HEK293 (cell line): ENCODE data around the gene MDN1.
A peak's percentile ranks its signal among the peaks of the same experiment; 100 is the strongest.

Experiments
- HOXA7 ChIP-seq: sonication (generic); formaldehyde crosslinking; IDR thresholded peaks from 2 replicates; pipeline ENCODE4 v1.8.1; 2022; ENCODE audit warnings: missing genetic modification reagents, borderline replicate concordance
- TRIM28 ChIP-seq: IDR thresholded peaks from 2 replicates; pipeline ENCODE4 v1.6.1; 2011; ENCODE audit warnings: low read length, control low read depth, borderline replicate concordance
- ZNF157 ChIP-seq: fragments of 450-650 bp; formaldehyde crosslinking; IDR thresholded peaks from 2 replicates; pipeline ENCODE4 v1.5.1; 2016; ENCODE audit warnings: missing biosample characterization, missing genetic modification characterization
- ZNF18 ChIP-seq: fragments of 450-650 bp; formaldehyde crosslinking; IDR thresholded peaks from 2 replicates; pipeline ENCODE4 v1.5.1; 2016; ENCODE audit warnings: missing biosample characterization, missing genetic modification characterization
- ZNF248 ChIP-seq: fragments of 450-650 bp; formaldehyde crosslinking; IDR thresholded peaks from 2 replicates; pipeline ENCODE4 v1.5.1; 2017; ENCODE audit warnings: missing biosample characterization, missing genetic modification characterization
- ZNF324 ChIP-seq: fragments of 450-650 bp; formaldehyde crosslinking; IDR thresholded peaks from 2 replicates; pipeline ENCODE4 v1.5.1; 2016; ENCODE audit warnings: missing biosample characterization, missing genetic modification characterization
- ZNF341 ChIP-seq: fragments of 450-650 bp; formaldehyde crosslinking; IDR thresholded peaks from 2 replicates; pipeline ENCODE4; 2016; ENCODE audit warnings: low read depth, missing biosample characterization, missing genetic modification characterization
- ZNF391 ChIP-seq: fragments of 450-650 bp; formaldehyde crosslinking; IDR thresholded peaks from 2 replicates; pipeline ENCODE4 v1.5.1; 2016; ENCODE audit warnings: low read depth, missing biosample characterization, missing genetic modification characterization, borderline replicate concordance
- ZNF426 ChIP-seq: fragments of 450-650 bp; formaldehyde crosslinking; IDR thresholded peaks from 2 replicates; pipeline ENCODE4 v1.5.1; 2017; ENCODE audit warnings: missing biosample characterization, missing genetic modification characterization, mild to moderate bottlenecking, inconsistent platforms, moderate library complexity
- ZNF449 ChIP-seq: fragments of 450-650 bp; formaldehyde crosslinking; IDR thresholded peaks from 2 replicates; pipeline ENCODE4 v1.5.1; 2017; ENCODE audit warnings: missing biosample characterization, mild to moderate bottlenecking, missing genetic modification characterization, moderate library complexity
- ZNF473 ChIP-seq: fragments of 450-650 bp; formaldehyde crosslinking; IDR thresholded peaks from 2 replicates; pipeline ENCODE4 v1.5.1; 2017; ENCODE audit warnings: missing biosample characterization, missing genetic modification characterization
- ZNF521 ChIP-seq: fragments of 450-650 bp; formaldehyde crosslinking; IDR thresholded peaks from 2 replicates; pipeline ENCODE4 v1.5.1; 2017; ENCODE audit warnings: missing biosample characterization, mild to moderate bottlenecking, missing genetic modification characterization
- ZNF585B ChIP-seq: fragments of 450-650 bp; formaldehyde crosslinking; IDR thresholded peaks from 2 replicates; pipeline ENCODE4 v1.5.1; 2016; ENCODE audit warnings: missing biosample characterization, missing genetic modification characterization
- ZNF623 ChIP-seq: fragments of 450-650 bp; formaldehyde crosslinking; IDR thresholded peaks from 2 replicates; pipeline ENCODE4 v1.5.1; 2016; ENCODE audit warnings: missing biosample characterization, missing genetic modification characterization
- ZNF658 ChIP-seq: fragments of 450-650 bp; formaldehyde crosslinking; IDR thresholded peaks from 2 replicates; pipeline ENCODE4; 2016; ENCODE audit warnings: missing biosample characterization, missing genetic modification characterization
- ZNF707 ChIP-seq: fragments of 450-650 bp; formaldehyde crosslinking; IDR thresholded peaks from 2 replicates; pipeline ENCODE4 v1.5.1; 2016; ENCODE audit warnings: missing biosample characterization, missing genetic modification characterization
- ZNF768 ChIP-seq: fragments of 450-650 bp; formaldehyde crosslinking; IDR thresholded peaks from 2 replicates; pipeline ENCODE4 v1.5.1; 2018; ENCODE audit warnings: missing biosample characterization, mild to moderate bottlenecking, missing genetic modification characterization
- ZNF791 ChIP-seq: fragments of 450-650 bp; formaldehyde crosslinking; IDR thresholded peaks from 2 replicates; pipeline ENCODE4 v1.5.1; 2016; ENCODE audit warnings: missing biosample characterization, missing genetic modification characterization
- ZSCAN16 ChIP-seq: fragments of 450-650 bp; formaldehyde crosslinking; IDR thresholded peaks from 2 replicates; pipeline ENCODE4 v1.5.1; 2016; ENCODE audit warnings: missing biosample characterization, missing genetic modification characterization
- TF ChIP-seq, protein P1 (sequence below): fragments of 450-650 bp; formaldehyde crosslinking; IDR thresholded peaks from 2 replicates; pipeline ENCODE4 v1.5.1; 2016; ENCODE audit warnings: missing biosample characterization, missing genetic modification characterization
- TF ChIP-seq, protein P2 (sequence below): fragments of 450-650 bp; formaldehyde crosslinking; IDR thresholded peaks from 2 replicates; pipeline ENCODE4 v1.5.1; 2017; ENCODE audit warnings: missing biosample characterization, missing genetic modification characterization
- TF ChIP-seq, protein P3 (sequence below): fragments of 450-650 bp; formaldehyde crosslinking; IDR thresholded peaks from 2 replicates; pipeline ENCODE4 v1.5.1; 2016; ENCODE audit warnings: missing biosample characterization, missing genetic modification characterization
- TF ChIP-seq, protein P4 (sequence below): fragments of 450-650 bp; formaldehyde crosslinking; IDR thresholded peaks from 2 replicates; pipeline ENCODE4 v1.5.1; 2016; ENCODE audit warnings: missing biosample characterization, missing genetic modification characterization
- TF ChIP-seq, protein P5 (sequence below): fragments of 450-650 bp; formaldehyde crosslinking; IDR thresholded peaks from 2 replicates; pipeline ENCODE4 v1.5.1; 2017; ENCODE audit warnings: missing biosample characterization, missing genetic modification characterization

MDN1 gene

DNA sequence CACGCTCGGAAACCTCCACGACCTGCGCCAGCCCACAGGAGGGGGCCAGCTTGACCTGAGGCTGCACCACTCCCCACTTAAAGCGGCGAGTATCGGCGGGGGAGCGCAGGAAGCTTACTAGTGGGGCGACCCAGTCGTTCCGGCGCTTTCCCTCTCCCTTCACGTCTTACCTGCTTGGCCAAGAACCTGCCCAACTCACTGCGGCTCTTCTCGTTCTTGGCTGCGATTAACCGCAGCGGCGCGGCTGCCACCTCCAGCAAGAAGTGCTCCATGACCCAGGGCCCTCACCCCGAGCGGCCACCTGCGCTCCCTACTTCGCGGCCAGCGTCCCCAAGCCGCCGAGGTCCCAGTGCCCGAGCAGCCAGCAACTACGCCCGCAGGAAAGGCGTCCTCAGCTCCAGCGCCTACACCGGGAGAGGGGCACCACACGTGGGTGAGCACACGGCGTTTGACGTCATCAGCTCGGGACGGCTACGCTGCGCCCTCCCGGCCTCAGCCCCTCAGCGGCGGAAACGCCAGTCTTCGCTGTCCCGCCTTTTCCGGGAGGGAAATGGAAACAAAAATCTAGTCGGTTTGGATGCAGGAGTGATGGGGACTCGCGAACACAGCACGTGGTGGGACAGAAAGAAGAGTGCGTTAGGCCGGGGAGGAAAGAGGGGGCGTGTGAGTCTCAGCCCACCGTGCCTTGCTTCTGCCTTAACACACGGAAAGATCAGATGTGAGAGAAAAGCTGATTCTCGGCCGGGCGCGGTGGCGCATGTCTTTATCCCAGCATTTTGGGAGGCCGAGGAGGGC is at the start of gene MDN1 (continued):
- TF ChIP-seq ZNF658 (tag by site-specific recombination) (no peak), ZNF449 (tag by site-specific recombination) (no peak), ZNF473 (no peak), ZNF391 (tag by site-specific recombination) (no peak), ZNF623 (no peak), TRIM28 (peak; percentile 53; the same call in 1 of the 2 replicates), ZNF248 (tag by site-specific recombination) (no peak), ZNF324 (tag by site-specific recombination) (peak; percentile 18; the same call in 1 of the 2 replicates), ZNF707 (tag by site-specific recombination) (no peak), ZNF157 (tag by site-specific recombination) (no peak), ZNF768 (tag by site-specific recombination) (no peak), ZSCAN16 (no peak), ZNF341 (tag by site-specific recombination) (peak; percentile 72), ZNF791 (tag by site-specific recombination) (no peak), ZNF426 (tag by site-specific recombination) (no peak), ZNF18 (tag by site-specific recombination) (0 out of 2 replicates have a peak, but pooled peaks have one; percentile 25), HOXA7 (no peak), ZNF585B (tag by site-specific recombination) (no peak), ZNF521 (tag by site-specific recombination) (no peak)
- TF ChIP-seq, protein P1, sequence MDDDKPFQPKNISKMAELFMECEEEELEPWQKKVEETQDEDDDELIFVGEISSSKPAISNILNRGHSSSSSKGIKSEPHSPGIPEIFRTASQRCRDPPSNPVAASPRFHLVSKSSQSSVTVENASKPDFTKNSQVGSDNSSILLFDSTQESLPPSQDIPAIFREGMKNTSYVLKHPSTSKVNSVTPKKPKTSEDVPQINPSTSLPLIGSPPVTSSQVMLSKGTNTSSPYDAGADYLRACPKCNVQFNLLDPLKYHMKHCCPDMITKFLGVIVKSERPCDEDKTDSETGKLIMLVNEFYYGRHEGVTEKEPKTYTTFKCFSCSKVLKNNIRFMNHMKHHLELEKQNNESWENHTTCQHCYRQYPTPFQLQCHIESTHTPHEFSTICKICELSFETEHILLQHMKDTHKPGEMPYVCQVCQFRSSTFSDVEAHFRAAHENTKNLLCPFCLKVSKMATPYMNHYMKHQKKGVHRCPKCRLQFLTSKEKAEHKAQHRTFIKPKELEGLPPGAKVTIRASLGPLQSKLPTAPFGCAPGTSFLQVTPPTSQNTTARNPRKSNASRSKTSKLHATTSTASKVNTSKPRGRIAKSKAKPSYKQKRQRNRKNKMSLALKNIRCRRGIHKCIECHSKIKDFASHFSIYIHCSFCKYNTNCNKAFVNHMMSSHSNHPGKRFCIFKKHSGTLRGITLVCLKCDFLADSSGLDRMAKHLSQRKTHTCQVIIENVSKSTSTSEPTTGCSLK (tag by site-specific recombination) = no peak
- TF ChIP-seq, protein P2, sequence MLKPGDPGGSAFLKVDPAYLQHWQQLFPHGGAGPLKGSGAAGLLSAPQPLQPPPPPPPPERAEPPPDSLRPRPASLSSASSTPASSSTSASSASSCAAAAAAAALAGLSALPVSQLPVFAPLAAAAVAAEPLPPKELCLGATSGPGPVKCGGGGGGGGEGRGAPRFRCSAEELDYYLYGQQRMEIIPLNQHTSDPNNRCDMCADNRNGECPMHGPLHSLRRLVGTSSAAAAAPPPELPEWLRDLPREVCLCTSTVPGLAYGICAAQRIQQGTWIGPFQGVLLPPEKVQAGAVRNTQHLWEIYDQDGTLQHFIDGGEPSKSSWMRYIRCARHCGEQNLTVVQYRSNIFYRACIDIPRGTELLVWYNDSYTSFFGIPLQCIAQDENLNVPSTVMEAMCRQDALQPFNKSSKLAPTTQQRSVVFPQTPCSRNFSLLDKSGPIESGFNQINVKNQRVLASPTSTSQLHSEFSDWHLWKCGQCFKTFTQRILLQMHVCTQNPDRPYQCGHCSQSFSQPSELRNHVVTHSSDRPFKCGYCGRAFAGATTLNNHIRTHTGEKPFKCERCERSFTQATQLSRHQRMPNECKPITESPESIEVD (tag by site-specific recombination) = no peak
- TF ChIP-seq, protein P3, sequence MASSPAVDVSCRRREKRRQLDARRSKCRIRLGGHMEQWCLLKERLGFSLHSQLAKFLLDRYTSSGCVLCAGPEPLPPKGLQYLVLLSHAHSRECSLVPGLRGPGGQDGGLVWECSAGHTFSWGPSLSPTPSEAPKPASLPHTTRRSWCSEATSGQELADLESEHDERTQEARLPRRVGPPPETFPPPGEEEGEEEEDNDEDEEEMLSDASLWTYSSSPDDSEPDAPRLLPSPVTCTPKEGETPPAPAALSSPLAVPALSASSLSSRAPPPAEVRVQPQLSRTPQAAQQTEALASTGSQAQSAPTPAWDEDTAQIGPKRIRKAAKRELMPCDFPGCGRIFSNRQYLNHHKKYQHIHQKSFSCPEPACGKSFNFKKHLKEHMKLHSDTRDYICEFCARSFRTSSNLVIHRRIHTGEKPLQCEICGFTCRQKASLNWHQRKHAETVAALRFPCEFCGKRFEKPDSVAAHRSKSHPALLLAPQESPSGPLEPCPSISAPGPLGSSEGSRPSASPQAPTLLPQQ (tag by site-specific recombination) = peak; percentile 97
- TF ChIP-seq, protein P4, sequence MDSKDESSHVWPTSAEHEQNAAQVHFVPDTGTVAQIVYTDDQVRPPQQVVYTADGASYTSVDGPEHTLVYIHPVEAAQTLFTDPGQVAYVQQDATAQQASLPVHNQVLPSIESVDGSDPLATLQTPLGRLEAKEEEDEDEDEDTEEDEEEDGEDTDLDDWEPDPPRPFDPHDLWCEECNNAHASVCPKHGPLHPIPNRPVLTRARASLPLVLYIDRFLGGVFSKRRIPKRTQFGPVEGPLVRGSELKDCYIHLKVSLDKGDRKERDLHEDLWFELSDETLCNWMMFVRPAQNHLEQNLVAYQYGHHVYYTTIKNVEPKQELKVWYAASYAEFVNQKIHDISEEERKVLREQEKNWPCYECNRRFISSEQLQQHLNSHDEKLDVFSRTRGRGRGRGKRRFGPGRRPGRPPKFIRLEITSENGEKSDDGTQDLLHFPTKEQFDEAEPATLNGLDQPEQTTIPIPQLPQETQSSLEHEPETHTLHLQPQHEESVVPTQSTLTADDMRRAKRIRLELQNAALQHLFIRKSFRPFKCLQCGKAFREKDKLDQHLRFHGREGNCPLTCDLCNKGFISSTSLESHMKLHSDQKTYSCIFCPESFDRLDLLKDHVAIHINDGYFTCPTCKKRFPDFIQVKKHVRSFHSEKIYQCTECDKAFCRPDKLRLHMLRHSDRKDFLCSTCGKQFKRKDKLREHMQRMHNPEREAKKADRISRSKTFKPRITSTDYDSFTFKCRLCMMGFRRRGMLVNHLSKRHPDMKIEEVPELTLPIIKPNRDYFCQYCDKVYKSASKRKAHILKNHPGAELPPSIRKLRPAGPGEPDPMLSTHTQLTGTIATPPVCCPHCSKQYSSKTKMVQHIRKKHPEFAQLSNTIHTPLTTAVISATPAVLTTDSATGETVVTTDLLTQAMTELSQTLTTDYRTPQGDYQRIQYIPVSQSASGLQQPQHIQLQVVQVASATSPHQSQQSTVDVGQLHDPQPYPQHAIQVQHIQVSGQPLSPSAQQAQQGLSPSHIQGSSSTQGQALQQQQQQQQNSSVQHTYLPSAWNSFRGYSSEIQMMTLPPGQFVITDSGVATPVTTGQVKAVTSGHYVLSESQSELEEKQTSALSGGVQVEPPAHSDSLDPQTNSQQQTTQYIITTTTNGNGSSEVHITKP (tag by site-specific recombination) = no peak; the same call in 1 of the 2 replicates
- TF ChIP-seq, protein P5, sequence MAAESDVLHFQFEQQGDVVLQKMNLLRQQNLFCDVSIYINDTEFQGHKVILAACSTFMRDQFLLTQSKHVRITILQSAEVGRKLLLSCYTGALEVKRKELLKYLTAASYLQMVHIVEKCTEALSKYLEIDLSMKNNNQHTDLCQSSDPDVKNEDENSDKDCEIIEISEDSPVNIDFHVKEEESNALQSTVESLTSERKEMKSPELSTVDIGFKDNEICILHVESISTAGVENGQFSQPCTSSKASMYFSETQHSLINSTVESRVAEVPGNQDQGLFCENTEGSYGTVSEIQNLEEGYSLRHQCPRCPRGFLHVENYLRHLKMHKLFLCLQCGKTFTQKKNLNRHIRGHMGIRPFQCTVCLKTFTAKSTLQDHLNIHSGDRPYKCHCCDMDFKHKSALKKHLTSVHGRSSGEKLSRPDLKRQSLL = peak; percentile 96
